Osteoblast (primary cell): ENCODE measurements around the gene CCDC92B. TPM values are rescaled to one million over a fixed set of nuclear protein-coding genes. Genes with fewer than 3 reads are reported as not detected.

ENCODE experiments used
- DNase-seq: peaks from one replicate; pipeline ENCODE4 v3.0.0; 2011; ENCODE audit warnings: low spot score, mixed read lengths; ENCODE audit not compliant: insufficient read length; ENCODE audit errors: missing footprints
- H2AFZ ChIP-seq: 2 replicates; pipeline ENCODE4 v1.6.0; 2011; ENCODE audit warnings: mild to moderate bottlenecking, low read length
- H3K27ac ChIP-seq: 2 replicates; pipeline ENCODE4 v1.5.1; 2011; ENCODE audit warnings: mild to moderate bottlenecking, low read depth, low read length, moderate library complexity
- H3K27me3 ChIP-seq: 2 replicates; pipeline ENCODE4 v1.6.0; 2012; ENCODE audit warnings: mild to moderate bottlenecking, control low read depth, inconsistent platforms, low read length, moderate library complexity; ENCODE audit not compliant: insufficient read depth
- H3K36me3 ChIP-seq: 2 replicates; pipeline ENCODE4 v1.5.1; 2011; ENCODE audit warnings: mild to moderate bottlenecking, low read length, control low read depth, moderate library complexity; ENCODE audit not compliant: insufficient read depth
- H3K4me1 ChIP-seq: 2 replicates; pipeline ENCODE4 v1.5.1; 2011; ENCODE audit warnings: mild to moderate bottlenecking, low read length, control low read depth, moderate library complexity; ENCODE audit not compliant: insufficient read depth
- H3K4me2 ChIP-seq: 2 replicates; pipeline ENCODE4 v1.6.0; 2011; ENCODE audit warnings: mild to moderate bottlenecking, low read length; ENCODE audit not compliant: insufficient read depth
- H3K4me3 ChIP-seq: fragments of 200-600 bp; sonication (generic); 3 replicates; pipeline ENCODE4 v1.5.1; 2012; ENCODE audit warnings: mild to moderate bottlenecking, low read length, inconsistent platforms; ENCODE audit not compliant: insufficient read depth
- H3K79me2 ChIP-seq: 2 replicates; pipeline ENCODE4 v1.6.0; 2012; ENCODE audit warnings: mild to moderate bottlenecking, low read length, control low read depth, inconsistent platforms; ENCODE audit not compliant: insufficient read depth
- H3K9me3 ChIP-seq: 2 replicates; pipeline ENCODE4 v1.5.1; 2011; ENCODE audit warnings: low read depth, low read length, control low read depth
- H4K20me1 ChIP-seq: 2 replicates; pipeline ENCODE4 v1.6.0; 2012; ENCODE audit warnings: mild to moderate bottlenecking, low read length, control low read depth; ENCODE audit not compliant: insufficient read depth
- total RNA-seq: library from RNA; depleted of rRNA; stranded (reverse); fragments of >200 nt; gene quantifications from 2 replicates; pipeline ENCODE4 v1.2.3, GENCODE V29; 2012
- TF ChIP-seq, protein P1 (sequence below): IDR thresholded peaks from 2 replicates; pipeline ENCODE4 v1.5.1; 2011; ENCODE audit warnings: mild to moderate bottlenecking, low read depth, low read length, moderate library complexity; ENCODE audit errors: extremely low read depth

Gene CCDC92B
- total RNA-seq, 1 donor: not detected

DNA sequence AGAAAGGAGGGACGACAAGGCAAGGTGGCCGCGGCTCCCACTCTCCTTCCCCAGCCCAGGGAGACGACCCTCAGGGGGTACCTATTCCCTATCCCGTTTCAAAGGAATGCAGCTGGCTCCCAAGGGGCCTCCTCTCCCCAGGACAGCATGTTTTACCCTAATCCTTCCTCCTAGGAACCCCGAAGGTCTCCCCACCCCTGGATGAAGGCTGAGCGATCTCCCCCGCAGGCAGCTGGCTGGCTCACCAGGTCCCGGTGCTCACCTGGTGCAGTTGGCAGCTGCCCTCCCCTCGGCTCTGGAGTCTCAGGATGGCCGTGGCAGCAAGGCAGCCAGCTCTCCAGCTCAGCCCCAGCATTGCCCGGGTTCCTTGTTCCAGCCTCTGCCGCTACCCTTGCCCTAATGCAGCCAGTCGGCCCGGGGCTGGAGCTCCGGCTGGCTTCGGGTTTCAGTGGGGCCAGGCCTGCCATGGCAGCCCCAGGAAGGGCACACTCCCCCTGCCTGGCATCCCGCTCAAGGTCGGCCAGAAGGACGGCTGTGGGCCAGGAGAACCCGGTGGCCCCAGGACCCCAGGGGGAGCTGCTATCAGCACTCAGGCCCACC, 42.4 kb downstream of the CCDC92B start:
- Histone ChIP-seq H3K4me2 (no peak overlapping the region), H2AFZ (no peak overlapping the region), H3K36me3 (peaks cover 6% of the 10 kb centered on the region), H3K4me1 (peaks cover 42% of the 10 kb centered on the region), H3K79me2 (peaks cover 77% of the 10 kb centered on the region), H3K27me3 (no peaks in the 10 kb centered on the region), H3K9me3 (no peaks in the 10 kb centered on the region), H3K4me3 (no peak overlapping the region), H4K20me1 (peaks cover 61% of the 10 kb centered on the region), H3K27ac (no peak overlapping the region)
- TF ChIP-seq, protein P1, sequence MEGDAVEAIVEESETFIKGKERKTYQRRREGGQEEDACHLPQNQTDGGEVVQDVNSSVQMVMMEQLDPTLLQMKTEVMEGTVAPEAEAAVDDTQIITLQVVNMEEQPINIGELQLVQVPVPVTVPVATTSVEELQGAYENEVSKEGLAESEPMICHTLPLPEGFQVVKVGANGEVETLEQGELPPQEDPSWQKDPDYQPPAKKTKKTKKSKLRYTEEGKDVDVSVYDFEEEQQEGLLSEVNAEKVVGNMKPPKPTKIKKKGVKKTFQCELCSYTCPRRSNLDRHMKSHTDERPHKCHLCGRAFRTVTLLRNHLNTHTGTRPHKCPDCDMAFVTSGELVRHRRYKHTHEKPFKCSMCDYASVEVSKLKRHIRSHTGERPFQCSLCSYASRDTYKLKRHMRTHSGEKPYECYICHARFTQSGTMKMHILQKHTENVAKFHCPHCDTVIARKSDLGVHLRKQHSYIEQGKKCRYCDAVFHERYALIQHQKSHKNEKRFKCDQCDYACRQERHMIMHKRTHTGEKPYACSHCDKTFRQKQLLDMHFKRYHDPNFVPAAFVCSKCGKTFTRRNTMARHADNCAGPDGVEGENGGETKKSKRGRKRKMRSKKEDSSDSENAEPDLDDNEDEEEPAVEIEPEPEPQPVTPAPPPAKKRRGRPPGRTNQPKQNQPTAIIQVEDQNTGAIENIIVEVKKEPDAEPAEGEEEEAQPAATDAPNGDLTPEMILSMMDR: no peak
- DNase-seq: peak; percentile 87

DNA sequence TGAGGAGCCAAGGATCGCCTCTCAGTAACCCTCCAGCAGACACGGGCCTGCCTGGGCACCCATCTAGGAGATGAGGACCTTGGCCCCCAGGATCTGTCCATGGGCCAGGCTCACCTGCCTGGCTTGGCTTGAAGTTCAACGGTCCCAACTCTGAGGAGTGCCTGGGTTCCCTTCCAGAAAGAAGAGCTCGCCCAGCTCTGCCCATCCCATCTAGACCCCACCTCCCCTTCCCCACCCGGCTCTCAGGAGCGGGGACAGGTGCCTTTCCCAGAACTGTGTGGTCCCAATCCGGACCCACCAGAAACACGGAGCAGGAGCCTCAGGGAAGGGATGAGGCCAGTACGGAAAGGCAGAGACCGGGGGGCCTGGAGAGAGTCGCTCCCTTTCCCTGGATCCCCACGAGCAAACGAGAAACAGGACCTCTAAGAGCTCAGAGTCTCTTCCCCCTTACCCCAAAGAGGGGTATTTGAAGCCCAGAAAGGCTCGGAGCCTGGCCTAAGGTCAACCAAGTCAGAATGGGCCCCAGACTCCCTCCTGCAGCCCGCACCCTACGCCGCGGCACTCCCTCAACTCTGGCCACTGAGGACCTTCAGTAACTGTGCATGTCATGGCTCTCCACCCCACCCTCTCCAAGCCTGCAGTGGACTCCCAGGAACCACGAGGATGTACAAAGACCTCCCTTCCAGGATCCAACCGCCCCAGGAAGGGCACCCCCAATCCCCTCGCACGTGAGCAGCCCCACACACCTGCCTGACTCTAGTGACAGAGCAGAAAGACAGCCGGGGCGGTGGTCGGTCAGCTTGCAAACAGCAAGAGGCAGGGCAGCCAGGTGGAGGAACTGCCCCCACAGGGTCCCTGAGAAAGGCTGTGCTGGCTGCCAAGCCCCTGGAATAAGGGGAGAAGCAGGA, 43.3 kb downstream of the CCDC92B start:
- Histone ChIP-seq H3K27me3 (no peaks in the 10 kb centered on the region), H3K4me1 (peaks cover 41% of the 10 kb centered on the region), H3K4me3 (no peak overlapping the region), H3K36me3 (peaks cover 14% of the 10 kb centered on the region), H2AFZ (no peak overlapping the region), H3K9me3 (no peaks in the 10 kb centered on the region), H3K79me2 (peaks cover 75% of the 10 kb centered on the region), H4K20me1 (peaks cover 61% of the 10 kb centered on the region), H3K4me2 (no peak overlapping the region), H3K27ac (peak overlapping the region; percentile 15)
- TF ChIP-seq, protein P1: no peak
- peak; percentile 71 for DNase-seq

DNA sequence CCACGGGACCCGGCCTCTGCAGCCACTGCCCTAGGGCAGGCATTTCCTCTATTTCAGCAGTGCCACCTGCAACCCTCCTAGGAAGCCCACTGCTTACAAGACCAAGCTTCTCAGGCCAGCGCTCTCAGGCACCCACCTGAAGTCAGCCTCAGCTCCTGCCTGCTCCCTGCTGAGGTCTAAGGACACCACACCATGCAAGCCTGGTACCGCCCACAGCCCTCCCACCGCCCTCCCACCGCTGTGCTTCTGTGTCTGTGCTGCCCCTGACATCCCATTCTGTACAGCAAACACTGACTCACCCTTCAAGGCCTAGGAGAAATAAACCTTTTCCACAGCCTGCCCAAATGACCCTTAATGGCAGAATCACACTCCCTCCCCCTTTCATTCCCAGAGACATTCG, 44.2 kb downstream of the CCDC92B start:
- peak overlapping the region; percentile 23 for H3K27ac ChIP-seq
- H3K79me2 ChIP-seq: peaks cover 66% of the 10 kb centered on the region
- H3K4me1 ChIP-seq: peaks cover 34% of the 10 kb centered on the region
- H3K27me3 ChIP-seq: no peaks in the 10 kb centered on the region
- H3K36me3 ChIP-seq: peaks cover 16% of the 10 kb centered on the region
- TF ChIP-seq, protein P1: no peak
- no peaks in the 10 kb centered on the region for H3K9me3 ChIP-seq
- H2AFZ ChIP-seq: no peak overlapping the region
- DNase-seq: peak; percentile 99
- H3K4me2 ChIP-seq: no peak overlapping the region
- H4K20me1 ChIP-seq: peaks cover 54% of the 10 kb centered on the region
- H3K4me3 ChIP-seq: no peak overlapping the region

DNA sequence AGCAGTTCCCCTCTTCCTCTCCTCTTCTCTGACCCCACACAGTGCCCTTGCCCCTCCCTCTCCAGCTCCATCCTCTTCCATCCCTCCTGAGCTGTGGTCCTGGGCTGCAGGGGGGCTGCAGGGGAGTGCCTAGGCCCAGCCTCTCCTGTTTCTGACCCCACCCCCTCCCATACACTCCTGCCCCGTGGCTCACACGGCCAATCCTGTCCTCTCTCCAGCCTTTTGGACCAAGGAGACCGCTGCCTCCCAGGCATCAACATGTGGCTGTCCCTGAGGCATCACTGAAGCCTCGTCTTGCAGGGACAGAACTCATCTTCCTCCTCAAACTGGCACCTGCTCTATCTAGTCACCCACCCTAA, 44.6 kb downstream of the CCDC92B start:
- DNase-seq: peak; percentile 85
- no peaks in the 10 kb centered on the region for H3K27me3 ChIP-seq
- H3K4me2 ChIP-seq: no peak overlapping the region
- H2AFZ ChIP-seq: no peak overlapping the region
- peaks cover 16% of the 10 kb centered on the region for H3K36me3 ChIP-seq
- peaks cover 30% of the 10 kb centered on the region for H3K4me1 ChIP-seq
- H3K4me3 ChIP-seq: no peak overlapping the region
- H3K27ac ChIP-seq: peak overlapping the region; percentile 23
- no peaks in the 10 kb centered on the region for H3K9me3 ChIP-seq
- H3K79me2 ChIP-seq: peaks cover 62% of the 10 kb centered on the region
- TF ChIP-seq, protein P1: no peak
- peaks cover 50% of the 10 kb centered on the region for H4K20me1 ChIP-seq
